ENCODE measurements around the gene DGCR2. TPM values are rescaled to one million over a fixed set of nuclear protein-coding genes. Genes with fewer than 3 reads are reported as not detected.
"Not testable (repeated sequence)": the region's sequence is repeated elsewhere in the genome, so short reads cannot be mapped to it uniquely, and the experiment has no call there.

DGCR2 gene
- total RNA-seq, 1 experiment from 2014 or later, result 29.3 TPM

- Histone ChIP-seq H3K4me1 (no peaks in the 10 kb centered on the region), H3K9me3 (replicated peaks) (no peaks in the 10 kb centered on the region), H3K36me3 (peaks cover 11% of the 10 kb centered on the region; the same call in 1 of the 2 replicates), H3K4me3 (no peak overlapping the region), H3K27me3 (no peaks in the 10 kb centered on the region), H3K27ac (no peak overlapping the region)
- no peak for DNase-seq
Measured at GRCh38 chr22:19062139-19062942, 59.9 kb downstream of the DGCR2 start.

- H3K4me3 ChIP-seq, result no peak overlapping the region
- DNase-seq, result no peak
- H3K27ac ChIP-seq, result no peak overlapping the region
- no peaks in the 10 kb centered on the region for H3K9me3 ChIP-seq (replicated peaks)
- H3K4me1 ChIP-seq, result no peaks in the 10 kb centered on the region
- peaks cover 11% of the 10 kb centered on the region; the same call in 1 of the 2 replicates for H3K36me3 ChIP-seq
- no peaks in the 10 kb centered on the region for H3K27me3 ChIP-seq
Measured at GRCh38 chr22:19061471-19062138, 60.6 kb downstream of the DGCR2 start.

DNA sequence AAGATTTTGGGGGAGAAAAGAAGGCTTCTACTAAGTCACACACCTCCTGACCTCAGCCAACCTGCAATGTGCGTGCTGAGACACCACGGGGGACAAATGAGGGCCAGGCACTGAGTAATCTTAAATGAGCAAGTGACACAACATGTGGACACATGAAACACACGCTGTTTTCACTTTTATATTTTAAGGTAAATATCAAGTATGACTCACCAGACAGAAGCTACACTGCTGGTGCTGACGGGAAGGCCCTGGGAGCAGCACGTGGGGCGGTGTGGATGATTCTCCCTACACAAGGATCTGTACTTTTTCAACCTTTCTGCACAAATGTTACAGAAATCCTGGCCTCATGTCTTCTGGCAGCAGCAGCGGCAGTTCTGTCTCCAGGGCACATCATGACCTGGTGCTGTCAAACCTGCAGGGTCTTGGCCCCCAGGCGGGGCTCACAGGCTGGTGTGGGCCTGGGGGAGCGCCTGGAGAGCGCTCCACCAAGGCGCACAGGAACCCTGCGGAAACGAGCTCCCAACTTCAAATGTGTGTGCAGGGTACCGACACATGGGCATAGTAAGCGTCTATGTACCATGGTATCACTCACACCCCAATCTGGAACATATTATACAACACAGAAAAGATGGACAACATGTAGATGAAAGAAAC lies 61.7 kb downstream of the DGCR2 start:
- Histone ChIP-seq H3K27ac (no peak overlapping the region), H3K4me3 (no peak overlapping the region), H3K9me3 (replicated peaks) (no peaks in the 10 kb centered on the region), H3K27me3 (no peaks in the 10 kb centered on the region), H3K36me3 (peaks cover 11% of the 10 kb centered on the region), H3K4me1 (no peaks in the 10 kb centered on the region)
- DNase-seq, result no peak

DNA sequence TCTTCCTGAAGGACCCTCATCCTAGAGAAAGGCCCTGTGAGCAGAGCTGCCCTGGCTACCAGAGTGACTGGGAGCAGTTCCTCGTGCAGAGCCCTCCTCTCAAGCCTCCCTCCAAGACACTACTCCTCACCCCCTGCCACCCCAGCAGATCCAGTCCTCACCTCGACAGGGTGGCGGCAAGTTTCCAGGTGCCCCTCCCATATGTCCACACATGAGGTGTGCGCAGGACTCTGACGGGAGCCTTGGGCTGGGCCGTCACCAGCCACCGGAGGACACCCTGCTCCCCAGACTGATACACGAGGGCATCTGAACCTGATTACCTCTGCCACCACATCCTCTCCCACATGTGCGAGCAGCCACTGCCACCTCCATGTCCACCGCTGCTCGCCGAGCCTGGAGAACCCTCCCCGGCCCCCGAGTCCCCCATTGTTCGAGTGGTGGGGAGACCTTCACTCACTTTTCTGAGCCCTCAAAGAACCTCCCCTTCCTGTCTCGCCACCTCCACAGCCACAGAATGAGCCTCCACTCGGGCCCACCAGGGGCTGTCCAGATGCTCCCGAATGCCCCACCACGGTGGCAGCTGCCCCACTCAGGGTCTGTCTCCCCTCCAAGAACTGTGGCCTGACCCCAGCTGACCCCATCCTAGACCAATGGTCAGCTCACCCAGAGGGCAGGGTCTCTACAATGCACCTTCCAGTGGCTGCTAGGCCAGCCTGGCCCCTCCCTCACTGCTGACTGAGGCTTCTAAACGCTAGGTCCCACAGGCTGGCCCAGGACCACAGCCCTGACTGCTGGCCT lies 62.5 kb downstream of the DGCR2 start:
- no peaks in the 10 kb centered on the region for H3K27me3 ChIP-seq
- no peaks in the 10 kb centered on the region for H3K9me3 ChIP-seq (replicated peaks)
- H3K27ac ChIP-seq, result no peak overlapping the region
- H3K4me3 ChIP-seq, result no peak overlapping the region
- H3K36me3 ChIP-seq, result peaks cover 8% of the 10 kb centered on the region
- H3K4me1 ChIP-seq, result no peaks in the 10 kb centered on the region
- DNase-seq, result no peak

GRCh38 chr22:19058713-19059451 lies 63.3 kb downstream of the DGCR2 start:
- Histone ChIP-seq H3K4me1 (no peaks in the 10 kb centered on the region), H3K27ac (no peak overlapping the region), H3K36me3 (peaks cover 7% of the 10 kb centered on the region), H3K4me3 (no peak overlapping the region), H3K27me3 (no peaks in the 10 kb centered on the region), H3K9me3 (replicated peaks) (no peaks in the 10 kb centered on the region)
- DNase-seq, result no peak

DNA sequence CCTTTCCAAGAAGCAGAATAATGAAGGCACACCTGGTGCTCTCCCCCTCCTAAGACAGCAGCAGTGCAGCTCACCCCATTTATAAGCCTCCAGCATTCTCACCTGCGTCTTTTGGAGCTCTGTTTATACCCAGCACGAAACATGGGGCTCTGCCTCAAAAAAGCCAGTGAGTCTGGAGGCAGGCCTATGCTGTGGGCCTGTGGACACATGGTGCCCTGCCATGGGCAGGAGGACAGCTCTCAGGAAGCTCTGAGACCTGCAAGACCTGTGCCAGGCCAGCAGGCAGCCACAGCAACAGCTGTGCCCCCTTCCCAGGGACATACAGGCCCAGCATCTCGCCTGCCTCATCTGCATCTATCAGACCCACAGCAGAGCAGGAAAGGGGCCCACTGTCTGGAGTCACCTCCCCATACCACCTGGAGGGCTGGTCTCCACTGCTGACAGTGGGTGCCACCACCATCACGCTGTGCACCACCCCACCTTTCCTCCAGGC lies 64.2 kb downstream of the DGCR2 start:
- DNase-seq, result no peak
- no peak overlapping the region for H3K27ac ChIP-seq
- no peak overlapping the region for H3K4me3 ChIP-seq

GRCh38 chr22:19057539-19057938 lies 64.7 kb downstream of the DGCR2 start:
- Histone ChIP-seq H3K27ac (no peak overlapping the region), H3K4me3 (no peak overlapping the region), H3K36me3 (peaks cover 6% of the 10 kb centered on the region), H3K27me3 (no peaks in the 10 kb centered on the region), H3K9me3 (replicated peaks) (no peaks in the 10 kb centered on the region), H3K4me1 (no peaks in the 10 kb centered on the region)
- no peak for DNase-seq

More for the DNA sequence above, 64.2 kb downstream of the DGCR2 start:
- Histone ChIP-seq H3K4me1 (no peaks in the 10 kb centered on the region), H3K9me3 (replicated peaks) (no peaks in the 10 kb centered on the region), H3K27me3 (no peaks in the 10 kb centered on the region), H3K36me3 (peaks cover 6% of the 10 kb centered on the region)

DNA sequence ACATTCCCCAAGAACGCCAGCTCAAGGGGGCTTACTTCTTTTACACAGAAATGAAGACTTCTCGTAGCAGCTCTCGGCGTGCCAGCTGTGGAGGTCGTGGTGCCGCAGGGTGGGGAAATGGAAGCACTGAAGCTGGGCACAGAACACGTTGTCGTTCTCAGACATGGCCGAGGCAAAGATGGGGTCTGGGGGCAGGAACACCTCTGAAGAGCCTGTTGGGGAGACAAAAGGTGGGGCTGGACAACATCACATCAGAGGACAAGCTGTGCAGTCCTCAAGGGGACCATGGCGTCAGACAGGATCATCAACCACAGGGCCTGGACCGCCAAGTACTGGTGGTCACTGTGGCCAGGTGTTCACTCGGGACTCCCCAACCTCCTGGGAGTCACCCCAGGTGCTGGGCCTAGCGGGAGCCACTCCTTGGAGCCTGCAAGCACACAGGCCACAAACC lies 65.2 kb downstream of the DGCR2 start:
- no peaks in the 10 kb centered on the region for H3K9me3 ChIP-seq (replicated peaks)
- H3K4me1 ChIP-seq, result no peaks in the 10 kb centered on the region
- no peak for DNase-seq
- peaks cover 4% of the 10 kb centered on the region for H3K36me3 ChIP-seq
- no peak overlapping the region for H3K27ac ChIP-seq
- no peak overlapping the region for H3K4me3 ChIP-seq
- no peaks in the 10 kb centered on the region for H3K27me3 ChIP-seq

- Histone ChIP-seq H3K27ac (no peak overlapping the region), H3K4me3 (no peak overlapping the region), H3K36me3 (peaks cover 4% of the 10 kb centered on the region), H3K4me1 (no peaks in the 10 kb centered on the region), H3K27me3 (no peaks in the 10 kb centered on the region), H3K9me3 (replicated peaks) (no peaks in the 10 kb centered on the region)
- DNase-seq, result no peak
Measured at GRCh38 chr22:19055801-19056200, 66.4 kb downstream of the DGCR2 start.

DNA sequence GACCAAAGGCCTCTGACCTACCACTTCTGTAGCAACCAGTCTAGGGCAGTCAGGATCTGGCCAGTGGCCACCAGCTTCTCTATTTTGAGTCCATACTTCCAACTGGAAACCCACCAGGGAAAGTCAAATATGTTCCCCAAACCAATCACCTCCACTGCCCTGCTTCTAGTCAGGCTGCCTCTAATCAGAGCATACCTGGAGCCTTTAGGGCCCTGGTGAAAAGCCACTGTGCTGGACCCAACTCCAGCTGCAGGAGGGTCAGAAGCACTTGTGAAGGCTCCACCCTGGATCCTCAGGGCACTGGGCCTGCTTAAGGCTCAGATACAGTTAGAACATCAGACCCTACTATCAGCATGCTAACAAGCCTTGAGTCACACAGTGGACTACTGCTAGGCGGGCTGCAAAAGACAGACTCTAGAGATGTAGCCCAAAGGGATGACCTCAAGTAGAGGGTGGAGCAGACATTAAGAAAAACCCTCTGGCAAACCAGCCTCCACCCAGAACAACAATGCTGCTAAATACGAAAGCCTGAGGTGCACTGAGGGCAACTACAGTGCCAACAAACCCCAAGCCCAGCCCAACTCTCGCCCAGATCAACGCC lies 69.2 kb downstream of the DGCR2 start:
- Histone ChIP-seq H3K27me3 (no peaks in the 10 kb centered on the region), H3K4me3 (no peak overlapping the region), H3K4me1 (no peaks in the 10 kb centered on the region), H3K27ac (no peak overlapping the region), H3K36me3 (no peaks in the 10 kb centered on the region; the same call in none of the 2 replicates), H3K9me3 (replicated peaks) (no peaks in the 10 kb centered on the region)
- DNase-seq, result no peak

- Histone ChIP-seq H3K4me3 (no peak overlapping the region), H3K9me3 (replicated peaks) (no peaks in the 10 kb centered on the region), H3K27me3 (no peaks in the 10 kb centered on the region), H3K4me1 (no peaks in the 10 kb centered on the region), H3K36me3 (peaks cover 7% of the 10 kb centered on the region), H3K27ac (no peak overlapping the region)
- no peak for DNase-seq
Measured at GRCh38 chr22:19051381-19052072, 70.7 kb downstream of the DGCR2 start.

DNA sequence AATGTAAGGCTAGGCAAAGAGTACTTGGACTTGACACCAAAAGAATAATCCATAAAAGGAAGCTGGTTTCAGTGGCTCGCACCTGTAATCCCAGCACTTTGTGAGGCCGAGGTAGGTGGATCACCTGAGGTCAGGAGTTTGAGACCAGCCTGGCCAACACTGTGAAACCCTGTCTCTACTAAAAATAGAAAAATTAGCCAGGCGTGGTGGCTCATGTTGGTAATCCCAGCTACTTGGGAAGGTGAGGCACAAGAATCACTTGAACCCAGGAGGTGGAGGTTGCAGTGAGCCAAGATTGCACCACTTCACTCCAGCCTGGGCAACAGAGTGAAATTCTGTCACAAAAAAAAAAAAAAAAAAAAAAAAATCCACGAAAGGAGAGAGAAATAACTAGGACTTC lies 71.4 kb downstream of the DGCR2 start:
- H3K9me3 ChIP-seq (replicated peaks); DNase-seq; H3K4me1 ChIP-seq; H3K4me3 ChIP-seq; H3K27ac ChIP-seq; H3K27me3 ChIP-seq: not testable (repeated sequence)
- peaks cover 12% of the 10 kb centered on the region for H3K36me3 ChIP-seq

GRCh38 chr22:19050117-19050516 lies 72.1 kb downstream of the DGCR2 start:
- peaks cover 13% of the 10 kb centered on the region for H3K36me3 ChIP-seq
- H3K4me3 ChIP-seq, result no peak overlapping the region
- H3K9me3 ChIP-seq (replicated peaks), result no peaks in the 10 kb centered on the region
- no peaks in the 10 kb centered on the region for H3K4me1 ChIP-seq
- H3K27me3 ChIP-seq, result no peaks in the 10 kb centered on the region
- H3K27ac ChIP-seq, result no peak overlapping the region
- no peak for DNase-seq

Measured in SJCRH30 (cell line).